GM23248 (cell line): ENCODE measurements around the gene DPYD. TPM values are rescaled to one million over a fixed set of nuclear protein-coding genes. Genes with fewer than 3 reads are reported as not detected.

Experiments
- DNase-seq: peaks from one replicate; pipeline ENCODE4 v3.0.0-alpha.2; 2015
- H2AFZ ChIP-seq: fragments of 200-600 bp; sonication (generic); 2 replicates; pipeline ENCODE4 v1.6.1; 2016; ENCODE audit warnings: antibody characterized with exemption
- H3F3A ChIP-seq: fragments of 200-600 bp; sonication (generic); 2 replicates; pipeline ENCODE4 v1.6.1; 2016; ENCODE audit warnings: mild to moderate bottlenecking, antibody characterized with exemption, mixed run types; ENCODE audit not compliant: insufficient read depth
- H3K27ac ChIP-seq: fragments of 200-600 bp; sonication (generic); 2 replicates; pipeline ENCODE4 v1.5.1; 2016; ENCODE audit warnings: mild to moderate bottlenecking
- H3K27me3 ChIP-seq: fragments of 200-600 bp; sonication (generic); replicated peaks from 2 replicates; pipeline ENCODE4 v1.6.1; 2016; ENCODE audit warnings: mild to moderate bottlenecking; ENCODE audit not compliant: insufficient read depth
- H3K36me3 ChIP-seq: fragments of 200-600 bp; sonication (generic); 2 replicates; pipeline ENCODE4 v1.6.1; 2016; ENCODE audit warnings: low read depth, mild to moderate bottlenecking
- H3K4me1 ChIP-seq: fragments of 200-600 bp; sonication (generic); 2 replicates; pipeline ENCODE4 v1.6.1; 2016; ENCODE audit warnings: mild to moderate bottlenecking; ENCODE audit not compliant: insufficient read depth
- H3K4me2 ChIP-seq: fragments of 200-600 bp; sonication (generic); one replicate; pipeline ENCODE4 v1.6.1; 2016; ENCODE audit warnings: mild to moderate bottlenecking; ENCODE audit not compliant: unreplicated experiment
- H3K4me3 ChIP-seq: fragments of 200-600 bp; sonication (generic); 2 replicates; pipeline ENCODE4 v1.5.1; 2016; ENCODE audit warnings: mild to moderate bottlenecking
- H3K79me2 ChIP-seq: fragments of 200-600 bp; sonication (generic); 2 replicates; pipeline ENCODE4 v1.6.1; 2016; ENCODE audit warnings: mild to moderate bottlenecking; ENCODE audit not compliant: insufficient read depth
- H3K9ac ChIP-seq: fragments of 200-600 bp; sonication (generic); 2 replicates; pipeline ENCODE4 v1.6.1; 2016; ENCODE audit warnings: mild to moderate bottlenecking
- H3K9me2 ChIP-seq: fragments of 200-600 bp; sonication (generic); 2 replicates; pipeline ENCODE4 v1.6.1; 2016; ENCODE audit warnings: mixed run types, mild to moderate bottlenecking, moderate library complexity; ENCODE audit not compliant: insufficient read depth
- H3K9me3 ChIP-seq: fragments of 200-600 bp; sonication (generic); one replicate; pipeline ENCODE4 v1.6.1; 2017; ENCODE audit warnings: low read depth
- H4K20me1 ChIP-seq: fragments of 200-600 bp; sonication (generic); 2 replicates; pipeline ENCODE4 v1.6.0; 2016; ENCODE audit not compliant: insufficient read depth
- EZH2 ChIP-seq: fragments of 200-600 bp; sonication (generic); IDR thresholded peaks from 2 replicates; pipeline ENCODE4 v1.6.1; 2018; ENCODE audit warnings: antibody characterized with exemption, mild to moderate bottlenecking; ENCODE audit not compliant: insufficient read depth, poor library complexity, severe bottlenecking
- EZH2phosphoT487 ChIP-seq: fragments of 200-600 bp; sonication (generic); IDR thresholded peaks from 2 replicates; pipeline ENCODE4 v1.6.1; 2018; ENCODE audit warnings: antibody characterized with exemption, moderate library complexity, mild to moderate bottlenecking, low read depth; ENCODE audit not compliant: insufficient read depth
- WGBS, 2 experiments: methylation state at CpG; one replicate each; pipeline ENCODE4 v1.1.6; 2015 to 2017; ENCODE audit warnings: low lambda C conversion rate in 2 of 2, low coverage in 1 of 2; ENCODE audit errors: missing lambda C conversion rate in 2 of 2; 5-methylcytosine and 5-hydroxymethylcytosine counted together
- in situ Hi-C: fragments of 300-500 bp; cut with MboI; formaldehyde crosslinking; loops from 2 replicates; pipeline ENCODE4 v1.15.0; 2020
- polyA plus RNA-seq: library from polyadenylated mRNA; unstranded; fragments of >200 nt; fragmentation: Nextera tagmentation; extraction: Ambion mirVana; gene quantifications from 2 replicates; pipeline ENCODE4 v1.2.1, GENCODE V29; 2016
- total RNA-seq: library from RNA; depleted of rRNA; stranded (reverse); fragments of >200 nt; shearing (Covaris generic); gene quantifications from 2 replicates; pipeline ENCODE4 v1.2.3, GENCODE V29; 2014

The DPYD gene
- total and polyA plus RNA-seq, 2 experiments from 2014 or later = 38.4 to 70.7 TPM

GRCh38 chr1:97802011-97802410, 118.8 kb downstream of the DPYD start:
- 77 to 91% methylated on average over 2 of the region's 2 CpGs for WGBS, 2 experiments
- no peaks in the 10 kb centered on the region for H3F3A ChIP-seq
- in situ Hi-C loops = no loop called here
- peaks cover 24% of the 10 kb centered on the region for H3K4me1 ChIP-seq
- H3K9me3 ChIP-seq = no peaks in the 10 kb centered on the region
- no peak overlapping the region for H3K4me3 ChIP-seq
- 0 out of 2 replicates have a peak, but pooled peaks cover 4% of the 10 kb centered on the region for H3K79me2 ChIP-seq
- H3K27ac ChIP-seq = no peak overlapping the region
- no peaks in the 10 kb centered on the region for H4K20me1 ChIP-seq
- no peaks in the 10 kb centered on the region for H3K9me2 ChIP-seq
- H3K36me3 ChIP-seq = no peaks in the 10 kb centered on the region
- no peaks in the 10 kb centered on the region for H3K27me3 ChIP-seq
- no peak overlapping the region for H3K9ac ChIP-seq
- no peak overlapping the region for H2AFZ ChIP-seq
- TF ChIP-seq EZH2phosphoT487 (no peak), EZH2 (no peak)
- no peak for DNase-seq
- H3K4me2 ChIP-seq = no peak overlapping the region

GRCh38 chr1:97797403-97798183, 123.2 kb downstream of the DPYD start:
- peak; percentile 79 for DNase-seq
- Histone ChIP-seq H3F3A (no peaks in the 10 kb centered on the region), H3K27ac (peak overlapping the region; percentile 44), H3K36me3 (no peaks in the 10 kb centered on the region), H3K4me1 (peaks cover 17% of the 10 kb centered on the region), H3K79me2 (peaks cover 17% of the 10 kb centered on the region), H3K4me3 (peak overlapping the region; percentile 5; the same call in 1 of the 2 replicates), H3K9ac (no peak overlapping the region), H3K4me2 (peak overlapping the region; percentile 2), H4K20me1 (no peaks in the 10 kb centered on the region), H3K9me2 (no peaks in the 10 kb centered on the region), H3K9me3 (no peaks in the 10 kb centered on the region), H3K27me3 (no peaks in the 10 kb centered on the region), H2AFZ (no peak overlapping the region)
- WGBS, 2 experiments = 26% methylated on average over 2 of the region's 2 CpGs
- in situ Hi-C loops = no loop called here
- TF ChIP-seq EZH2phosphoT487 = no peak
- TF ChIP-seq EZH2 = no peak

GRCh38 chr1:97796711-97797110, 124.1 kb downstream of the DPYD start:
- H3K9me3 ChIP-seq = no peaks in the 10 kb centered on the region

GRCh38 chr1:97792655-97793054, 128.2 kb downstream of the DPYD start:
- Histone ChIP-seq H3K4me3 (no peak overlapping the region), H3K4me1 (peaks cover 17% of the 10 kb centered on the region), H4K20me1 (0 out of 2 replicates have a peak, but pooled peaks cover 5% of the 10 kb centered on the region), H3K79me2 (peaks cover 57% of the 10 kb centered on the region), H3K9ac (no peak overlapping the region), H3K9me2 (no peaks in the 10 kb centered on the region), H3K4me2 (no peak overlapping the region), H3K27me3 (no peaks in the 10 kb centered on the region), H2AFZ (no peak overlapping the region), H3K36me3 (no peaks in the 10 kb centered on the region), H3K9me3 (no peaks in the 10 kb centered on the region), H3K27ac (no peak overlapping the region), H3F3A (0 out of 2 replicates have a peak, but pooled peaks cover 3% of the 10 kb centered on the region)
- in situ Hi-C loops = no loop called here
- WGBS, 2 experiments = 95 to 98% methylated on average over 4 of the region's 4 CpGs
- no peak for DNase-seq
- TF ChIP-seq EZH2phosphoT487 (no peak), EZH2 (no peak)

More at GRCh38 chr1:97796711-97797110, 124.1 kb downstream of the DPYD start:
- no peaks in the 10 kb centered on the region for H3K27me3 ChIP-seq
- H3K9ac ChIP-seq = no peak overlapping the region
- in situ Hi-C loops = no loop called here
- no peaks in the 10 kb centered on the region for H3K36me3 ChIP-seq
- H3K79me2 ChIP-seq = peaks cover 21% of the 10 kb centered on the region
- no peak overlapping the region for H3K4me2 ChIP-seq
- H2AFZ ChIP-seq = no peak overlapping the region
- 97 to 100% methylated on average over 2 of the region's 2 CpGs for WGBS, 2 experiments
- no peaks in the 10 kb centered on the region for H3K9me2 ChIP-seq
- no peak for TF ChIP-seq EZH2
- peak overlapping the region; percentile 44 for H3K27ac ChIP-seq
- H3K4me3 ChIP-seq = no peak overlapping the region
- peaks cover 17% of the 10 kb centered on the region for H3K4me1 ChIP-seq
- no peaks in the 10 kb centered on the region for H4K20me1 ChIP-seq
- DNase-seq = peak; percentile 23
- H3F3A ChIP-seq = no peaks in the 10 kb centered on the region
